HL-60/S4 treated with retinoic acid at 250 ng/mL for 4 days and 3 days (cell line): Measurements from ENCODE around the gene SEMA7A.
"Not testable (repeated sequence)": the region's sequence is repeated elsewhere in the genome, so short reads cannot be mapped to it uniquely, and the experiment has no call there.

Source experiments
- in situ Hi-C: fragments of 300-500 bp; cut with MboI; formaldehyde crosslinking; loops from 2 replicates; pipeline ENCODE4 v1.7.0; 2022; ENCODE audit warnings: low sequenced_read_pairs

Gene SEMA7A

GRCh38 chr15:74377831-74378766 lies 55.7 kb downstream of the SEMA7A start:
- in situ Hi-C loops: loop anchor here (10.0 to 25.0 kb wide), 2 partner anchors 247 to 384 kb away; no protein-coding TSS in a partner anchor

GRCh38 chr15:74376825-74377581 lies 56.8 kb downstream of the SEMA7A start:
- in situ Hi-C loops: loop anchor here (10.0 to 25.0 kb wide), 2 partner anchors 248 to 385 kb away; no protein-coding TSS in a partner anchor

GRCh38 chr15:74376226-74376625 lies 57.5 kb downstream of the SEMA7A start:
- in situ Hi-C loops: loop anchor here (10.0 to 25.0 kb wide), 2 partner anchors 249 to 386 kb away; no protein-coding TSS in a partner anchor

- in situ Hi-C loops: loop anchor here (10.0 to 25.0 kb wide), 2 partner anchors 250 to 387 kb away; no protein-coding TSS in a partner anchor
Measured at GRCh38 chr15:74375303-74375693, 58.5 kb downstream of the SEMA7A start.

- in situ Hi-C loops: loop anchor here (10.0 to 25.0 kb wide), 2 partner anchors 250 to 388 kb away; no protein-coding TSS in a partner anchor
Measured at GRCh38 chr15:74374648-74375302, 59.0 kb downstream of the SEMA7A start.

GRCh38 chr15:74373731-74374647 lies 59.8 kb downstream of the SEMA7A start:
- in situ Hi-C loops: loop anchor here (10.0 kb wide), 1 partner anchor 251 kb away; no protein-coding TSS in a partner anchor

GRCh38 chr15:74373056-74373650 lies 60.6 kb downstream of the SEMA7A start:
- in situ Hi-C loops: loop anchor here (10.0 kb wide), 1 partner anchor 252 kb away; no protein-coding TSS in a partner anchor

- in situ Hi-C loops: loop anchor here (10.0 kb wide), 1 partner anchor 254 kb away; no protein-coding TSS in a partner anchor
Measured at GRCh38 chr15:74370471-74370870, 63.3 kb downstream of the SEMA7A start.

- in situ Hi-C loops: loop anchor here (10.0 kb wide), 1 partner anchor 255 kb away; no protein-coding TSS in a partner anchor
Measured at GRCh38 chr15:74369756-74370155, 64.0 kb downstream of the SEMA7A start.

GRCh38 chr15:74369084-74369745 lies 64.5 kb downstream of the SEMA7A start:
- in situ Hi-C loops: no loop called here

GRCh38 chr15:74368121-74368520 lies 65.6 kb downstream of the SEMA7A start:
- in situ Hi-C loops: no loop called here

GRCh38 chr15:74367296-74367854 lies 66.4 kb downstream of the SEMA7A start, which contains the start of gene CYP11A1:
Gene CYP11A1 (minus strand): TSS chr15:74367646. CDS start chr15:74367585, 61 bp downstream.
- in situ Hi-C loops: no loop called here

- in situ Hi-C loops: no loop called here
Measured at GRCh38 chr15:74365598-74366445, 67.9 kb downstream of the SEMA7A start.

GRCh38 chr15:74364936-74365597 lies 68.7 kb downstream of the SEMA7A start:
- in situ Hi-C loops: no loop called here

GRCh38 chr15:74362482-74362881 lies 71.3 kb downstream of the SEMA7A start:
- in situ Hi-C loops: no loop called here

GRCh38 chr15:74360855-74361254 lies 72.9 kb downstream of the SEMA7A start:
- in situ Hi-C loops: not testable (repeated sequence)

GRCh38 chr15:74359376-74359775 lies 74.4 kb downstream of the SEMA7A start:
- in situ Hi-C loops: not testable (repeated sequence)
